GM21360 (cell line): Measurements from ENCODE around the gene MAP3K1.

Experiments
- ATAC-seq: cut with Tn5 transposase; IDR thresholded peaks from one replicate; pipeline ENCODE4 v1.9.1; 2021; ENCODE audit warnings: mild to moderate bottlenecking, moderate library complexity; ENCODE audit not compliant: unreplicated experiment

The MAP3K1 gene

GRCh38 chr5:56900395-56900794 is 85.0 kb downstream of the MAP3K1 start:
- ATAC-seq = no peak

- ATAC-seq = no peak
Observed at GRCh38 chr5:56900858-56901578, 85.7 kb downstream of the MAP3K1 start.

- ATAC-seq = peak; percentile 10
Observed at GRCh38 chr5:56908942-56909293, 93.6 kb downstream of the MAP3K1 start.

GRCh38 chr5:56909294-56910209 is 94.2 kb downstream of the MAP3K1 start, which contains the start of gene SETD9:
Gene SETD9, plus strand, starts transcription at chr5:56909596. Its CDS starts 50 bp downstream, at chr5:56909646.
- peak; percentile 95 for ATAC-seq

- ATAC-seq = peak; percentile 30
Observed at GRCh38 chr5:56910210-56910965, 95.0 kb downstream of the MAP3K1 start.

- no peak for ATAC-seq
Observed at GRCh38 chr5:56913766-56914165, 98.4 kb downstream of the MAP3K1 start.

GRCh38 chr5:56914678-56915077 is 99.3 kb downstream of the MAP3K1 start:
- no peak for ATAC-seq

GRCh38 chr5:56917534-56917933 is 102.2 kb downstream of the MAP3K1 start:
- ATAC-seq = no peak

- ATAC-seq = no peak
Observed at GRCh38 chr5:56918054-56918453, 102.7 kb downstream of the MAP3K1 start.

GRCh38 chr5:56919942-56920662 is 104.8 kb downstream of the MAP3K1 start:
- ATAC-seq = no peak

GRCh38 chr5:56922922-56923321 is 107.6 kb downstream of the MAP3K1 start:
- ATAC-seq = no peak

- ATAC-seq = no peak
Observed at GRCh38 chr5:56934325-56934724, 119.0 kb downstream of the MAP3K1 start.

- no peak for ATAC-seq
Observed at GRCh38 chr5:56938858-56939257, 123.5 kb downstream of the MAP3K1 start.

GRCh38 chr5:56941981-56942380 is 126.6 kb downstream of the MAP3K1 start:
- ATAC-seq = no peak
